K562 (cell line): ENCODE data around the gene LRTM1. TPM values are rescaled to one million over a fixed set of nuclear protein-coding genes. Genes with fewer than 3 reads are reported as not detected.

Experiments used
- CREB3L1 ChIP-seq: fragments of 450-650 bp; IDR thresholded peaks from 2 replicates; pipeline ENCODE4 v1.6.1; 2014; ENCODE audit warnings: low read depth, mild to moderate bottlenecking, moderate library complexity, borderline replicate concordance
- REST ChIP-seq, 2 experiments: fragments of 450-650 bp; formaldehyde crosslinking in 1 of 2; IDR thresholded peaks; 2 replicates each; pipeline versions ENCODE4 v1.4.0 to v1.6.1; 2014 to 2020; ENCODE audit warnings: mild to moderate bottlenecking in 2 of 2, borderline replicate concordance in 1 of 2, low read depth in 1 of 2
- TCFL5 ChIP-seq: fragments of 250-450 bp; sonication (Bioruptor Pico); conservative IDR thresholded peaks from 2 replicates; pipeline ENCODE4 v1.6.1; 2021; ENCODE audit warnings: mild to moderate bottlenecking, moderate library complexity, matching md5 sums
- polyA plus RNA-seq, 8 experiments: library from polyadenylated mRNA; depleted of rRNA in 4 of 8; stranded (reverse) in 5 of 8; unstranded in 3 of 8; fragments of >200 nt; fragmentation: Nextera tagmentation in 2 of 8; fragmentation: Illumina TruSeq in 1 of 8; extraction: Ambion mirVana in 2 of 8; extraction: Trizol in 1 of 8; gene quantifications; 2 replicates each; pipeline versions ENCODE4 v1.2.1 to v1.2.3, GENCODE V29; 2011 to 2014; ENCODE audit warnings: inconsistent platforms in 1 of 8, missing spikeins in 1 of 8
- total RNA-seq, 7 experiments: library from RNA; depleted of rRNA in 6 of 7; stranded (reverse); fragments of >200 nt in 6 of 7; fragmentation: Illumina TruSeq in 2 of 7; extraction: Trizol in 2 of 7; gene quantifications; 2 replicates each; pipeline versions ENCODE4 v1.2.1 to v1.2.3, GENCODE V29; 2011 to 2021; ENCODE audit warnings: low replicate concordance in 1 of 7

Gene LRTM1
- total and polyA plus RNA-seq, 9 of the 15 experiments (the other 6 are each of a cell fraction or from before 2014, with no cell fraction given), result not detected

GRCh38 chr3:54951405-54951804 is 23.5 kb upstream of the LRTM1 start (continued):
- TF ChIP-seq REST (IDR thresholded peaks at IDR 0.05; ENCODE audit: borderline replicate concordance) (peak; percentile 26; the same call in 1 of the 2 replicates), REST (CRISPR knock-in tag; IDR thresholded peaks at IDR 0.05; ENCODE audit: low read depth) (no peak), TCFL5 (no peak), CREB3L1 (no peak)
